HepG2 (cell line): ENCODE results near the gene HS3ST1. TPM values are rescaled to one million over a fixed set of nuclear protein-coding genes. Genes with fewer than 3 reads are reported as not detected.

Experiments
- ATAC-seq: fragments of 200-7000 bp; cut with Tn5 transposase; 3 replicates; pipeline ENCODE4 v1.9.1; 2020; ENCODE audit warnings: mild to moderate bottlenecking, moderate library complexity
- BruUV-seq: library from RNA; stranded (reverse); fragments of 400-500 nt; replicated peaks from 2 replicates; lab custom pipeline; 2021; lab: Mats Ljungman, UMichigan
- CTCF ChIA-PET: fragments of 300-600 bp; formaldehyde crosslinking; extraction: SDS; loops from one replicate; lab custom pipeline; 2021; ENCODE audit warnings: low total read pairs, inconsistent platforms, low intra/inter-chr PET ratio; lab: Yijun Ruan, JAX
- POLR2A ChIA-PET: fragments of 350-600 bp; sonication (Branson Sonifier 250); formaldehyde crosslinking; loops from one replicate; lab custom pipeline; 2020; ENCODE audit warnings: antibody characterized with exemption, inconsistent platforms; lab: Yijun Ruan, JAX
- DNase-seq: peaks from one replicate; pipeline ENCODE4 v3.0.0-alpha.2; 2015; ENCODE audit warnings: low spot score
- FAIRE-seq: peaks from 3 replicates; lab custom pipeline; 2011; peaks lifted over from hg19 to GRCh38; lab: Jason Lieb, UNC
- H2AFZ ChIP-seq: one replicate; pipeline ENCODE4 v1.6.1; 2011; ENCODE audit warnings: low read length, inconsistent platforms
- H3K27ac ChIP-seq: fragments of 300-600 bp; 3 replicates; pipeline ENCODE4 v1.8.0; 2011; ENCODE audit warnings: mixed run types, mild to moderate bottlenecking, mixed read lengths, low read length, inconsistent platforms; ENCODE audit not compliant: insufficient read depth; ENCODE audit errors: extremely low read length
- H3K27me3 ChIP-seq, 2 experiments: fragments of 200-600 bp in 1 of 2; 2 replicates in 1 of 2; 3 replicates in 1 of 2; pipeline versions ENCODE4 v1.6.0 to v1.8.0; 2011; ENCODE audit warnings: low read length in 2 of 2, mild to moderate bottlenecking in 2 of 2, moderate library complexity in 2 of 2, inconsistent platforms in 1 of 2; ENCODE audit not compliant: insufficient read depth in 2 of 2, control insufficient read depth in 1 of 2
- H3K36me3 ChIP-seq, 2 experiments: fragments of 200-600 bp in 1 of 2; replicated peaks in 1 of 2; 2 replicates in 1 of 2; 3 replicates in 1 of 2; pipeline versions ENCODE4 v1.5.1 to v1.8.0; 2011; ENCODE audit warnings: low read length in 2 of 2, inconsistent platforms in 1 of 2; ENCODE audit not compliant: insufficient read depth in 2 of 2, control insufficient read depth in 1 of 2
- H3K4me1 ChIP-seq: 2 replicates; pipeline ENCODE4 v1.5.1; 2012; ENCODE audit warnings: low read length, inconsistent platforms; ENCODE audit not compliant: insufficient read depth
- H3K4me2 ChIP-seq: 2 replicates; pipeline ENCODE4 v1.6.0; 2011; ENCODE audit warnings: low read depth, low read length, inconsistent platforms
- H3K4me3 ChIP-seq, 3 experiments: fragments of 200-600 bp in 1 of 3; sonication (generic), shearing (Covaris generic) in 1 of 3; replicated peaks in 1 of 3; 2 replicates each; pipeline ENCODE4 v1.5.1; 2011 to 2016; ENCODE audit warnings: low read length in 3 of 3, inconsistent platforms in 2 of 3, low read depth in 2 of 3, mild to moderate bottlenecking in 2 of 3, control low read depth in 1 of 3, mixed read lengths in 1 of 3; ENCODE audit not compliant: insufficient read depth in 1 of 3
- H3K79me2 ChIP-seq: one replicate; pipeline ENCODE4 v1.6.1; 2011; ENCODE audit warnings: low read length, inconsistent platforms; ENCODE audit not compliant: insufficient read depth
- H3K9ac ChIP-seq: 2 replicates; pipeline ENCODE4 v1.6.0; 2011; ENCODE audit warnings: mild to moderate bottlenecking, low read depth, low read length, inconsistent platforms; ENCODE audit not compliant: insufficient read depth
- H3K9me3 ChIP-seq: 2 replicates; pipeline ENCODE4 v1.5.1; 2012; ENCODE audit warnings: mild to moderate bottlenecking, low read length
- H4K20me1 ChIP-seq: 2 replicates; pipeline ENCODE4 v1.6.0; 2011; ENCODE audit warnings: inconsistent platforms, mild to moderate bottlenecking, low read length, moderate library complexity; ENCODE audit not compliant: insufficient read depth
- GRHL1 ChIP-seq: sonication (generic); formaldehyde crosslinking; conservative IDR thresholded peaks from 2 replicates; pipeline ENCODE4 v1.8.0; 2022; ENCODE audit warnings: missing genetic modification reagents
- HMGXB4 ChIP-seq, 2 experiments: sonication (generic) in 1 of 2; formaldehyde crosslinking in 1 of 2; IDR thresholded peaks; 2 replicates each; pipeline versions ENCODE4 v1.4.0 to v1.6.1; 2018 to 2020; ENCODE audit warnings: missing genetic modification reagents in 2 of 2, borderline replicate concordance in 1 of 2, low read depth in 1 of 2, mild to moderate bottlenecking in 1 of 2, missing biosample characterization in 1 of 2
- HOXA9 ChIP-seq: sonication (generic); formaldehyde crosslinking; IDR thresholded peaks from 2 replicates; pipeline ENCODE4 v1.8.1; 2022; ENCODE audit warnings: missing genetic modification reagents, mild to moderate bottlenecking, moderate library complexity, borderline replicate concordance
- MBNL3 ChIP-seq: fragments of 250-450 bp; sonication (Bioruptor Pico); conservative IDR thresholded peaks from 2 replicates; pipeline ENCODE4 v1.8.0; 2022; ENCODE audit warnings: mild to moderate bottlenecking, inconsistent platforms
- POLR2AphosphoS2 ChIP-seq: IDR thresholded peaks from 2 replicates; pipeline ENCODE4 v1.6.1; 2011; ENCODE audit warnings: low read depth, low read length, improper control_type of control experiment
- ZNF12 ChIP-seq: sonication (generic); formaldehyde crosslinking; IDR thresholded peaks from 2 replicates; pipeline ENCODE4 v1.5.0; 2020; ENCODE audit warnings: missing genetic modification reagents
- WGBS: methylation state at CpG from one replicate; pipeline ENCODE4 v1.1.6; 2017; ENCODE audit warnings: low lambda C conversion rate; 5-methylcytosine and 5-hydroxymethylcytosine counted together
- in situ Hi-C: cut with HindIII; loops from 2 replicates; pipeline ENCODE4 v1.10.0; 2017; ENCODE audit warnings: low pct_unique_long_range_greater_than_20kb; ENCODE audit not compliant: extremely low pct_ligation_motif_present
- intact Hi-C: fragments of 100-400 bp; cut with micrococcal nuclease; formaldehyde crosslinking; loops from one replicate; pipeline ENCODE4 v1.10.0; 2022; ENCODE audit not compliant: unreplicated experiment
- polyA plus RNA-seq, 8 experiments: library from polyadenylated mRNA; depleted of rRNA in 3 of 8; stranded (reverse) in 7 of 8; unstranded in 1 of 8; fragments of >200 nt; fragmentation: Illumina TruSeq in 4 of 8; extraction: Trizol in 4 of 8; gene quantifications; 2 replicates each; pipeline versions ENCODE4 v1.2.1 to v1.2.3, GENCODE V29; 2011 to 2016; ENCODE audit warnings: low read depth in 4 of 8, missing spikeins in 1 of 8, mixed read lengths in 1 of 8; ENCODE audit not compliant: insufficient read depth in 1 of 8
- total RNA-seq, 5 experiments: library from RNA; depleted of rRNA; stranded (reverse); fragments of >200 nt; fragmentation: Illumina TruSeq; extraction: Trizol; gene quantifications; 2 replicates each; pipeline ENCODE4 v1.2.3, GENCODE V29; 2016; ENCODE audit warnings: low read depth in 1 of 5

HS3ST1 gene
- total and polyA plus RNA-seq, 2 of the 13 experiments (the other 11 are each of a cell fraction or from before 2014, with no cell fraction given), result not detected

- TF ChIP-seq GRHL1 (CRISPR knock-in tag) (no peak), HMGXB4 (CRISPR knock-in tag; IDR thresholded peaks at IDR 0.05; ENCODE audit: borderline replicate concordance in 1 of 2, low read depth in 1 of 2) (no peak), HOXA9 (CRISPR knock-in tag) (no peak), ZNF12 (CRISPR knock-in tag) (no peak)
These were observed 26.6 kb upstream of the HS3ST1 start (continued) for GRCh38 chr4:11455201-11455835.

GRCh38 chr4:11451716-11452115 is 23.0 kb upstream of the HS3ST1 start:
- Histone ChIP-seq H3K9me3 (peaks cover 15% of the 10 kb centered on the region; the same call in 1 of the 2 replicates), H2AFZ (no peak overlapping the region), H4K20me1 (no peaks in the 10 kb centered on the region), H3K4me2 (no peak overlapping the region), H3K9ac (no peak overlapping the region), H3K4me3 (no peak overlapping the region), H3K27ac (no peak overlapping the region), H3K27me3 (no peaks in the 10 kb centered on the region), H3K4me1 (no peaks in the 10 kb centered on the region), H3K36me3 (no peaks in the 10 kb centered on the region), H3K79me2 (no peaks in the 10 kb centered on the region)
- in situ Hi-C loops, result loop anchor here (25.0 kb wide), 1 partner anchor 1186 kb away; no protein-coding TSS in a partner anchor
- no peak for ATAC-seq
- no TSS peak for BruUV-seq
- no peak for DNase-seq
- intact Hi-C loops, result no loop called here
- CTCF ChIA-PET, result no interaction called here
- TF ChIP-seq MBNL3 (no peak), POLR2AphosphoS2 (no peak)
- WGBS, result 0% methylated on average over 1 of the region's 1 CpG
- no peak for FAIRE-seq
- POLR2A ChIA-PET, result no interaction called here
